Cerebellar nuclear complex (tissue), 1 donor: Measurements from ENCODE around the gene ZNF284.

Experiments
- DNase-seq, 2 experiments: peaks; one replicate each; lab custom pipeline; 2025; lab: John Stamatoyannopoulos, UW

ZNF284 gene

DNA sequence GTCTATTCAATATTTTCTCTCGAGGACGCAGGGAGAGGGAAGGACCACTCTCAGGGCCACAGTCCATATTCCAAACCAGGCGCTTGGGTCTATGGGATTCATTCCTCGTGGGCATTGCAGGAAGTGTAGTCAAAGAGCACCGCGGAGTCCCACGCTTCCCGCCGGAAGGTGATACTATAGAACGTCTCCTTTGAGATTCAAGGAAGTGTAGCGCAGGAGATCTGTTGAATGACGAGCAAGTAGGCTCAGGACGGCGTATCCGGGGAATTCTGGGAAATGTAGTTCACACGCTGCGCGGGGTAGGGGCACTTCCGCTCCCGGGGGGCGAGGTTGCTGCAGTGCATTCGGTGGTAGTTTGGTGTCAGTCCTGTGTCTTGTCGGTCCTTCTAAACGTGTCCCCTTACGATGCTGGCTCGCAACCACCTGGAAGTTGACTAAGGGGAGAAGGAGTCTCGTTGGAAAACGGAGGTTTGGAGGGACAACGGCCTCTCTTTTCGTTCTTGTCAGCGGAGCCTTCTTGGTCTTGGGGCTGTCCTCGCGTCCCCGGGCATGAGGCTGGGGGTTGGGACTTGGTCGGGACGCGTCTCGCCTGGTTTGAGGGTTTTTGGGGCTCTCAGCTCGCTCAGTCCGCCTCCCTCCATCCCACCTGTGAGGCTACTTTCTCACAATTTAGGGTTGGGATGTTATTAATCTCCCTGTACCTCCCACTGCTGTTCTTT, at the start of gene ZNF284:
TSS of gene ZNF284 (plus strand) at position 336 of the 719 bp plus-strand sequence. CDS start 4,231 bp downstream, outside the sequence.
- peak; percentile 73 to 95 for DNase-seq

DNA sequence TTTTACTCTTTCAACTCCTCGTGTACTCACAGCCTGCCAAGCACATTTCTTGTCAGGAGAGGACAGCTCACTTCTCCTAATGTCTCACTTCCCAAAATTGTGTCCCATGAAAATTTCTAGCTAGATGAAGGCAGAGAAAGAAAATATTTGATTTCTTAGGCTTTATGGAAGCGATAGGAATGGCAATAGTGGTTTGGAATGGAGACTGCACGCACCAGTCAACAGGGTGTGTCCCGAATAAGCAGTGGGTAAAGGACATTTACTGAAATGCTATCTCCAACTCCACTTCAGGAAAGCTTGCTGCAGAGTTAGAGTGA, 47.1 kb upstream of the ZNF284 start:
- DNase-seq = no peak

DNA sequence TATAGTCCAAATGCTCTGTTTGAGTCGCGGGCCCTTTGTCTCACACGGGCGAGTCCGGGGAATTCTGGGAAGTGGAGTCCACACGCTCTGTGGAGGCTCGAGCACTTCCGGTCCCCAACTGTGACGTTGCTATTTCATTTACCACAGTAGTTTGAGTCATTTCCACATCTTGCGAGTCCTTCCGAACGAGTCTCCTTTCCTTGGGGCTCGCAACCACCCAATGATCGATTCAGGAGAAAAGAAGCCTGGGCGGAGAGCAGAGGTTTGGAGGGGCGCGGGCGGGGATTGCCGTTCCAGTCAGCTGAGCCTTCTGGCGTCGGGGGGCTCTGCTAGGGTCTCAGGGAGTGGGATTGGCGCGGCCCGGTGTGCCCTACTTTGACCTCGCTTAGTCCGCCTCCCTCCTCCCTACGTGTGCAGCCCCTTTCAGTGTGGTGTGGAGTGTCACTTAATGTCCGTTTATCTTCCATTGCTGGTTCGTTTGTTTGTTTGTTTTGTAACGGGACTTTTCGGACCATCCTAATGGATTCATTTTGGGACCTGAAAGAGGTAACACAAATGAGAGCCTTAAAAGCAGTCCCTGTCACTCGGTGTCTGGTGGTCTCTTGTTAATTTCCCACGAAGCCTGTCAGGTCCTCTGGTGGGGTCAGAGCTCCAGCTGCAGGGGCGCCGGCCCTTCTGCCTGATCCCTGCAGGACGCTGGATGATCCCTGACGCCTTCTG, 46.6 kb upstream of the ZNF284 start, which contains the start of gene ZNF222:
TSS of gene ZNF222 (plus strand) at position 163 of the 720 bp plus-strand sequence. CDS start at position 221, 58 bp downstream.
- DNase-seq = peak; percentile 11 to 72

DNA sequence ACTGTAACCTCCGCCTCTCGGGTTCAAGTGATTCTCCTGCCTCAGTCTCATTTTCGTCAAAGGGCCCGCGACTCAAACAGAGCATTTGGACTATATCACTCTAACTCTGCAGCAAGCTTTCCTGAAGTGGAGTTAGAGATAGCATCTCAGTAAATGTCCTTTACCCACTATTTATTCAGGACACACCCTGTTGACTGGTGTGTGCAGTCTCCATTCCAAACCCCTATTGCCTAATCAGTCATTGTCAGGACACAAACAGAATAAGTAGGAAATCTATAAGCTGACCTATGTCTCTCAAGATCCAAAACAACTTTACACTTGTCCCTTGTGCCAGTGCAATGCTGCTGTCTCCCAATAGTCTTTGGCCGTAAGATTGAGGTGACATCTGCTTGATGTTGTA, 45.3 kb upstream of the ZNF284 start:
- no peak for DNase-seq

DNA sequence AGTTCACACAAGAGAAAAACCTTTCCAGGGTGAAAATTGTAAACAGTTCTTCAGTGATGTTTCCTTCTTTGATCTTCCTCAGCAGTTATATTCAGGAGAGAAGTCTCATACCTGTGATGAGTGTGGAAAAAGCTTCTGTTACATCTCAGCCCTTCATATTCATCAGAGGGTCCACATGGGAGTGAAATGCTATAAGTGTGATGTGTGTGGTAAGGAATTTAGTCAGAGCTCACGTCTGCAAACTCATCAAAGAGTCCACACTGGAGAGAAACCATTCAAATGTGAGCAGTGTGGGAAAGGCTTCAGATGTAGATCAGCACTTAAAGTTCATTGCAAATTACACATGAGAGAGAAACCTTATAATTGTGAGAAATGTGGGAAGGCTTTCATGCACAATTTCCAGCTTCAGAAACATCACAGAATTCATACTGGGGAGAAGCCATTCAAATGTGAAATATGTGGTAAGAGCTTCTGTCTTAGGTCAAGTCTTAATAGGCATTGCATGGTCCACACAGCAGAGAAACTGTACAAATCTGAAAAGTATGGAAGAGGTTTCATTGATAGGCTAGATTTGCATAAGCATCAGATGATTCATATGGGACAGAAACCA, 39.9 kb upstream of the ZNF284 start:
- no peak for DNase-seq

DNA sequence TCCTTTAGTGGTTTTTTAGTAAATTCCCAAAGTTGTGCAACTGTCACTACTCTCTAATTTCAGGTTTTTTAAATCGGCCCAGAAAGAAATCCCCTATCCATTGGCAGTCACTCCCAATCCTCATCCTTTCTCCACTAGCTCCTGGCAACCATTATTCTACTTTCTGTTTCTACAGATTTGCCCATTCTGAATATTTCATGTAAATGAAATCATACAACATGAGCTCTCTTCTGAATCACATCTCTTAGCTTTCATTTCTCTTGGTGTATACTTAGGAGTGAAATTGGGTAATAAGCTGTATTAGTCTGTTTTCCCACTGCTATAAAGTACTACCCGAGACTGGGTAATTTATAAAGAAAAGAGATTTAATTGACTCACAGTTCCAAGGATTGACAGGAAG, 29.8 kb upstream of the ZNF284 start:
- no peak for DNase-seq

DNA sequence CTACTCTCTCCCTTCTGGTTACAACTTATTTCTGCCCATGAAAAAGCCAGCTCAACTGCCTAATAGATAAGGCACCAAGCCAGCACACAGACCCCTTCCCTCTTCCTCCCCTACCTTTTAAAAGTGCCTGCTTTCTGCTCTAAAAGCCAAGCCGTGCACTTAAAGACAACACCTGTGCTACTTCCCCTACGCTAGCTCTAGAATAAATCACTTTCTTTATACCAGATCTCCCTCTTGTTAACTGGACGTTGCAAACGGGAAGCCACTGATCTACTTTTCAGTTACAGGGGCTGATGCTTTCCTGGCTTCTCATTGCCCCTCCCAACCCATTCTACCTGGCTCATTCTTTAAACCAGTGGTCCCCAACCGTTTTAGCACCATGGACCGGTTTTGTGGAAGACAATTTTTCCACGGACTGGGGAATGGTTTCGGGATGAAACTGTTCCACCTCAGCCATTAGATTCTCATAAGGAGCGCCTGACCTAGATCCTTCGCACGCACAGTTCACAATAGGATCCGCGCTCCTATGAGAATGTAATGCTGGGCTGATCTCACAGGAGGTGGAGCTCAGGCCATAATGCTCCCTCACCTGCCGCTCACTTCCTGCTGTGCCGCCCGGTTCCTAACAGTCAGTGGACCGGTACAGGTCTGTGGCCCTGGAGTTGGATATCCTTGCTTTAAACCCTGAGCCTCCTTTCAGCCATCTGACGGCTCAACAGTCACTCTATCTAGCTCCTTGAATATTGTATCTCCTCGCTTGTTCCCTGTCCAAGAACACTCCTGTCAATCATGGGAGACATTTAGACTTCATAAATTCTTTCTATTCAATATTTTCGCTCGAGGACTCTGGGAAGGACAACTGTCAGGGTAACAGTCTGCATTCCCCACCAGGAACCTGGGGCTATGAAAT, 21.0 kb upstream of the ZNF284 start:
- no peak for DNase-seq

DNA sequence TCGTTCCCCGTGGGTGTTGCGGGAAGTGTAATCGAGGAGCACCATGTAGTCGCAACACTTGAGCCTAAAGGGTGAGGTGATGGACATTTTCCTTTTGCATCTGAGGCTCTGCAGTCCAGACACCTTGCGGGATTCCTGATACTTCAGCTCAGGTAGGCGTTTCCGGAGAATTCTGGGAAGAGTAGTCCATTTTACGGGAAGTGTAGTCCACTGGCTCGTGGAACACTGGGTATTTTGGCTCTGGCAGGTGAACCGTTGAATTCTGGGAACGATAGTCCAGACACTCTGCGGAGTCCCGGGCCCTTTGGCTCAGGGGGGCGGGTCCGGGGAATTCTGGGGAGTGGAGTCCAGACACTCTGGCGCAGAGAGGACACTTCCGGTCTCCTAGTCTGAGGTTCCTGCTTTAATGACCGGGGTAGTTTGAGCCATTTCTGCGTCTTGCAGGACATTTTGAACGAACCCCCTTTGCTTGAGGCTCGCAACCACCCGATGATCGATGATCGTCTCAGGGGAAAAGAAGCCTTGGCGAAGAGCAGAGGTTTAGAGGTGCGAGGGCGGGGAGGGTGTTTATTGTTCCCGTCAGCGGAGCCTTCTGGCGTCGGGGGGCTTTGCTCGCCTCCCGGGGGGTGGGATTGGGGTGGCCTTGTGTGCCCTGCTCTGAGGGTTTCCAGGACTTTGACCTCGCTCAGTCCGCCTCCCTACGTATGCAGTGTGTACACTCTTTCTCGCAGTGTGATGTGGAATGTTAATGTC, 20.1 kb upstream of the ZNF284 start, which contains the start of gene ZNF223:
TSS of gene ZNF223 (plus strand) at position 387 of the 753 bp plus-strand sequence. CDS start 3,141 bp downstream, outside the sequence.
- peak; percentile 88 to 98 for DNase-seq

DNA sequence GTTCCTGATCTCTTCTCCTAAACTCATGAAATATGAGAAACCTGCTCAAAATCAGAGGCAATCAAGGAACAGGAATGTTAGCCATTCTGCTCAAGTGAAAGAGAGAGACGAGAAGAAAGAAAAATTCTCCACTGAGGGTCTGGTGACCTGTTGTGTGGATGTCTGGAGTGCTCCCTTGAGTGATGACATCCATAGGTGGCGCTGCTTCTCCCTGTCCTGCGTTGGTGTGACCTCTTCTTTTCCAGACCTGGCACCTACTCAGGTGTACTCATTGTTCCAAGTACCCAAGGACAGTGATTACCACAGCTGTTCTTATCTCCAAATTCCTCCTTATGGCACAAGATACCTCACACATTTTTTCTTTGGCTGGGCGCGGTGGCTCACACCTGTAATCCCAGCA, 16.1 kb upstream of the ZNF284 start:
- DNase-seq = no peak

DNA sequence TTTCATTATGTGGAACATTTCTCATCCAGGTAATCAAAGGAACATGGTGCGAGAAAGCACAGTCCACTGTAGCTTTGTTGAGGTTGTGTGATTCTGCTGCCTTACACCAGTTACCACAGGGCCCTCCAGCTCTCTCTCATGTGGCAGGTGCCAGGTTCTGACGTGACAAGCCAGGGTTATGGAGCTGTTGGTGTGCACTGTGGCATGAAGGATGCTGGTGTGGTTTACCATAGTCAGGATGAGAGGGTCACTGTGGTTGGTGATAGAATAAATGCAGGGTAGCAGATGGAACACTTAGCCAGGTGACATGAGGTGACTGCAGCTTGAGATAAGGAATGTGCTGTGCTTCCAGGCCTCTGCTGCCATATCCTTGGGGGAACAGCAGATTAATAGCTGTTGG, 12.7 kb upstream of the ZNF284 start:
- no peak for DNase-seq

DNA sequence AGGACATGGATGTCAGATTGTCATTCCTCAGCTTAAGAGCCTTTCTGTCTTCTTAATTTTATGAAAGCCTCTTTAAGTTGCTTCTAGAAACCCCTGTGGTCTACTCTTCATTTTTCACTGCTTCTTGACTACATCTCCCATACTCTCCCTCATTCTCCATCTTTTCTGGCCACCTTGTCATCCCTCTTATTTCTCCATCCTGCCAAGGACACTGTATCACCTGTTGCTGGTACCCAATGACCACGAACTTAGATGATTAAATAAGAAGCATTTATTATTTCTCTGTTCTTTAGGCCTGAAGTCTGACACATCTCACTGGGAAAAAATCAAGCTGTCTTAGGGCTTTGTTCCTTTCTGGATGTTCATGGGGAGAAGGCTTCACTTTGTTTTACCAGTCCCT, 10.9 kb upstream of the ZNF284 start:
- DNase-seq = no peak

DNA sequence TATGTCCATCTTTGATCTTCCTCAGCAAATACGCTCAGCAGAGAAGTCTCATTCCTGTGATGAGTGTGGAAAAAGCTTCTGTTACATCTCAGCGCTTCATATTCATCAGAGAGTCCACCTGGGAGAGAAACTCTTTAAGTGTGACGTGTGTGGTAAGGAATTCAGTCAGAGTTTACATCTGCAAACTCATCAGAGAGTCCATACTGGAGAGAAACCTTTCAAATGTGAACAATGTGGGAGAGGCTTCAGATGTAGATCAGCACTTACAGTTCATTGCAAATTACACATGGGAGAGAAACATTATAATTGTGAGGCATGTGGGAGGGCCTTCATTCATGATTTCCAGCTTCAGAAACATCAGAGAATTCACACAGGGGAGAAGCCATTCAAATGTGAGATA, 5.7 kb upstream of the ZNF284 start:
- no peak for DNase-seq

DNA sequence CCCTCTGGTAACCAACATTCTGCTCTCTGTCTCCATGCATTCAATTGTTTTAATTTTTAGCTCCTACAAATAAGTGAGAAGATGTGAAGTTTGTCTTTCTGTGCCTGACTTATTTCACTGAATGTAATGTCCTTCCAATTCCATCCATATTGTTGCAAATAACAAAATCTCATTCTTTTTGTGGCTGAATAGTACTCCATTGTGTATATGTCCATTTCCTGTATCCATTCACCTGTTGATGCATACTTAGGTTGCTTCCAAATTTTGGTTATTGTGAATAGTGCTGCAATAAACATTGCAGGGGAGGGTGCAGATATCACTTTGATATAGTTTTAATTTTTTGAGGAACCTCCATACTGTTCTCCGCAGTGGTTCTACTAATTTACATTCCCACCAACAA, 2.5 kb upstream of the ZNF284 start:
- no peak for DNase-seq

DNA sequence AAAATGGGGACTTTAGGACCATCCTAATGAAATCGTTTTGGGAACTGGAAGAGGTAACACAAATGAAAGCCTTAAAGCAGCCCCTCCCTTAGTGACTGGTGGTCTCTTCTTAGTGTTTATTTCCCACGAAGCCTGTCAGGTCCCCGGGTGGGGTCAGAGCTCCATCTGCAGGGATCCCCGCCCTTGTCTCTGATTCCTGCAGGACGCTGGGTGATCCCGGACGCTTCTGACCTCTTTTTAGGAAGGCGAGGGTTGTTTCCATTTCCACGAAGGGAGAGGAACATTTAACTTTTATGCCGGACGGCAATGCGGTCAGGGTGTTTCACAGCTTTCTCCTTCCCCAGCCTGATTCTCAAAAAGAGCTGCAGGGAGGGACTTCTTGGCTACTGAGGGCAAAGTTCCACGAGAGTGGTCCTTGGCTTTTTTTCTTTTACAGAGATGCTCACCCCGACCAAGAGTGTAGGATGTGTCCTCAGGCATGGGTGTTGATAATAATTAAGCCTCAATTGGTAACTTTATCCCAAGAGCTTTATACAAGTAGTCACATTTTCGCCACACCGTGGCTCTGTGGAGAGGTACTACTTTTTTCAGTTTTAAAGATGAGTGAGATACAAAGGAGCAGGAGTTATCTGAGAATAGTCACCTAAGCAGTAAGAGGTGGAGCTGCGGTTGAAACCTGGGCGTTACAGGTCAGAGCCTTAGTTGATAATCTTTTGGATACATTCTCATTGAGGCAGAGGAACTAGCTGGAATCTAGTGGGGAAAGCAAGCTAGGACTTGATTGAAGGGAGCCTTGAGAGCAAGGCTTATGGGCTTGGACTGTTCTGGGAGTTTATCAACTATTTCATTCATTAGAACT, 813 bp downstream of the ZNF284 start:
- DNase-seq = no peak

DNA sequence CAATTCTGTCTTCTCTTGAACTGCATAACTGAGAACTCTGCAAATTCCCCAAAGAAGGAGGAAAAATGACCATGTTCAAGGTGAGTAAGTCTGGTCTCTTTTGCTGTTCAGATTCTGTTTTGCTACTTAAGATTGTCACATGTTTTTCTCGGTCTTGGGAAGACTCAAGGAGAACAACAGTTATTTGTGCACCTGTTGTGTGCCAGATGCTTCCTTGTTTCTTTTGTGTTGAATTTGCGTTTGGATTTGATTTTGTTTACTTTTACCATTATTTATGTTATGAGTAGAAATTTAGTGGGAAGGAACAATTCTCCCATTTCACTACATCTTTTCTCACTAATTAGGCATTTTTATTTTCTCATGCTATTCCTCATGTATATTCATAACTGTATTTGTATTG, 4.4 kb downstream of the ZNF284 start:
- DNase-seq = no peak

DNA sequence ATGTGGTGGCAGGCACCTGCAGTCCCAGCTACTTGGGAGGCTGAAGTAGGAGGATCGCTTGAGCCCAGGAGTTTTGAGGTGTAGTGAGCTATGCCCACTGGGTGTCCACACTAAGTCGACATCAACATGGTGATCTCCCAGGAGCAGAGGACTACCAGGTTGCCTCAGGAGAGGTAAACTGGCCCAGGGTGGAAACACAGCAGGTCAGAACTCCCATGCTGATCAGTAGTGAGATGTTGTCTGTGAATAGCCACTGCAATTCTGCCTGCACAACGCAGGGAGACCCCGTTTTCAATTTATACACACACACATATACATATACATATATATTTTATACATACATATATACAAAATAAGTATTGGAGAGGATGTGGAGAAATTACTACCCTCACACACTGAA, 20.1 kb downstream of the ZNF284 start:
- DNase-seq = no peak

DNA sequence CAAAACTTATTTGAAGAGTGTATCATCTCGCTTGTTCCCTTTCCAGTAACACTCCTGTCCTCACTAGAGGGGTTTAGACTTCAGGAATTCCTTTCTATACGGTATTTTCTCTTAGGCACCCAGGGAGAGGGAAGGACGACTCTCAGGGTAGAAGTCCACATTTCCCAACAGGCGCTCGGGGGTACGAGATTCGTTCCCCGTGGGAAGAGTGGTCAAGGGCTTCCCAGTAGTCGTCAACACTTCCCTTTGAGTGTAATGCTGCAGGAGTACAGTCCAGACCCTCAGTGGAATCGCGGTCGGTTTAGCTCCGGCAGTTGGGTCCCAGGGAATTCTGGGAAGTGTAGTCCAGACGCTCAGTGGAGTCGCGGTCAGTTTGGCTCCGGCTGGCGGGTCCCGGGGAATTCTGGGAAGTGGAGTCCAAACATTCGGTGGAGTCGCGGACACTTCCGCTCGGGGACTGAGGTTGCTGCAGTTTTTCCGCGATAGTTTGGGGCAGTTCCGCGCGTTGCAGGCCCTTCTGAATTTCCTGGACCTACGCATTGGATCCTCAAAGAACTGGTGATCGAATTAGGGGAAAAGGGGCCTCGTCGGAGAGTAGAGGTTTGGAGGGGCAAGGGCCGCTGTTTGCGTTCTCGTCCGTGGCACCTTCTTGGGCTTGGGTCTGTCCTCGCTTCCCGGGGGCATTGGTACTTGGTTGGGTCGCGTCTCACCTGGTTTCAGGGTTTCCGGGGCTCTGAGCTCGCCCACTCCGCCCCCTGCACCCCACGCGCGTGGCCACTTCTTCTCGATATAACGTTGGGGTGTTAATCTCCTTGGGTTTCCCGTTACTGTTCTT, 22.2 kb downstream of the ZNF284 start, which contains the start of gene ZNF224:
TSS of gene ZNF224 (plus strand) at position 431 of the 835 bp plus-strand sequence. CDS start 3,513 bp downstream, outside the sequence.
- peak; percentile 51 to 86 for DNase-seq

DNA sequence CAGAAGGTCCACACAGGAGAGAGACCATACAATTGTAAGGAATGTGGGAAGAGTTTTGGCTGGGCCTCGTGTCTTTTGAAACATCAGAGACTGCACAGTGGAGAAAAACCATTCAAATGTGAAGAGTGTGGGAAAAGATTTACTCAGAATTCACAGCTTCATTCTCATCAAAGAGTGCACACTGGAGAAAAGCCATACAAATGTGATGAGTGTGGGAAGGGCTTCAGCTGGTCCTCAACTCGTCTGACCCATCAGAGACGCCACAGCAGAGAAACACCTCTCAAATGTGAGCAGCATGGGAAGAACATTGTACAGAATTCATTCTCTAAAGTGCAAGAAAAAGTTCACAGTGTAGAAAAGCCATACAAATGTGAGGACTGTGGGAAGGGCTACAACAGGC, 35.8 kb downstream of the ZNF284 start:
- no peak for DNase-seq

DNA sequence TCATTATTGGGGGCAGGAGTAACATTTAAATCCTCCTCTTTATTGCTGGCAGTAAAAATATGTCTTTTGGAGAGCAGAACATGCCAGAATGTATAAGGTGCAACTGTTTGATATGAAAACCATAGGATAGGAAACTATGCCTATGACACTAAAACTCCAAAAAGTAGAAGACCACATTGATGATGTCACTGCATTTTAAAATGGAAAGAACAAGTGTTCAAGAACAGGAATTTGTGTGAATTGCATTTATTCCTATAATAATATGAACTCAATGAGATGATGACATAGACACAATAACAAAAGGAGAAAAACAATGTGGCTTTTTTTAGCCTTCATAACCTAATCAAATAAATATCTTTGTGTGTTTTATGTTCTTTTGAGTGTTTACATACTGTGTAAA, 37.5 kb downstream of the ZNF284 start:
- DNase-seq = no peak
